HEK293 (cell line): ENCODE data around the gene SLC25A12.

Experiments used
- PRDM1 ChIP-seq: fragments of 450-650 bp; formaldehyde crosslinking; IDR thresholded peaks from 2 replicates; pipeline ENCODE4; 2016; ENCODE audit warnings: missing biosample characterization, missing genetic modification characterization
- SCRT1 ChIP-seq: fragments of 450-650 bp; formaldehyde crosslinking; IDR thresholded peaks from 2 replicates; pipeline ENCODE4 v1.5.1; 2016; ENCODE audit warnings: missing biosample characterization, missing genetic modification characterization, borderline replicate concordance
- YY1 ChIP-seq: fragments of 450-650 bp; formaldehyde crosslinking; IDR thresholded peaks from 2 replicates; pipeline ENCODE4 v1.5.1; 2018; ENCODE audit warnings: missing biosample characterization, missing genetic modification characterization
- ZNF169 ChIP-seq: fragments of 450-650 bp; formaldehyde crosslinking; IDR thresholded peaks from 2 replicates; pipeline ENCODE4 v1.5.1; 2016; ENCODE audit warnings: missing biosample characterization, missing genetic modification characterization
- ZNF302 ChIP-seq: fragments of 450-650 bp; formaldehyde crosslinking; IDR thresholded peaks from 2 replicates; pipeline ENCODE4 v1.5.1; 2016; ENCODE audit warnings: missing biosample characterization, missing genetic modification characterization, low read depth
- ZNF423 ChIP-seq: fragments of 450-650 bp; formaldehyde crosslinking; IDR thresholded peaks from 2 replicates; pipeline ENCODE4 v1.5.1; 2016; ENCODE audit warnings: missing biosample characterization, missing genetic modification characterization
- TF ChIP-seq, protein P1 (sequence below): fragments of 450-650 bp; formaldehyde crosslinking; IDR thresholded peaks from 2 replicates; pipeline ENCODE4 v1.5.1; 2016; ENCODE audit warnings: missing biosample characterization, missing genetic modification characterization
- TF ChIP-seq, protein P2 (sequence below): fragments of 450-650 bp; formaldehyde crosslinking; IDR thresholded peaks from 2 replicates; pipeline ENCODE4 v1.5.1; 2016; ENCODE audit warnings: missing biosample characterization, missing genetic modification characterization

DNA sequence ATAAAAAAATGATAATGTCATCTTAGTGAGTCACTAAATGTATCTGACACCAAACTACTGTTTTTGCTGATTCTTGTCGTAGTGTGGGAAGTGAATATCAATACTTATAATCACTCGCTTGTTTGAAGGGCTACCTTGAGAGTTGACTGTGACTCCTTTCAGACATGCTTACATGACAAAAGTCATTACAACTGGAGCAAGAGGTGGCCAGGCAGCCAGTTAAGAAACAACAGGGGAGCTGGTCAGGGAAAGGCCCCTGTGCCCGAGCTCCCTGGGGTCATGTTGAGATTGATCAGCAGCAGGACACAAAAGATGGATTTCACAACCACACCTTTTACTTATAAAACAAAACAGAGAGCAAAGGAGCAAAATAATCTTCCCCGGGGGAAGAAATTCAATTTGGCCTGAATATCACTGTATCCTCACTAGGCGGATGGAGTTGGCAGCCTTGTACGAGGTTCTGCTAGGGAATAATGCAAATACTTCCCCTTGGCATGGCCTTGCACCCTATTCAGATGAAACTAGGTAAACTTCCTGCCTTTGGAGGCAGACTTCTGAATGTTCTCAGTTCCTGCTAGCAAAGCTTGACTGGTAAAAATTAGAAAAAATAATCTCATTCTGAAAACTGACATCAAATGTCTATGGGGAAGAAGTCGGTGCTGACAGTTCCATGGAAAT, 105.6 kb downstream of the SLC25A12 start:
- TF ChIP-seq, protein P1, sequence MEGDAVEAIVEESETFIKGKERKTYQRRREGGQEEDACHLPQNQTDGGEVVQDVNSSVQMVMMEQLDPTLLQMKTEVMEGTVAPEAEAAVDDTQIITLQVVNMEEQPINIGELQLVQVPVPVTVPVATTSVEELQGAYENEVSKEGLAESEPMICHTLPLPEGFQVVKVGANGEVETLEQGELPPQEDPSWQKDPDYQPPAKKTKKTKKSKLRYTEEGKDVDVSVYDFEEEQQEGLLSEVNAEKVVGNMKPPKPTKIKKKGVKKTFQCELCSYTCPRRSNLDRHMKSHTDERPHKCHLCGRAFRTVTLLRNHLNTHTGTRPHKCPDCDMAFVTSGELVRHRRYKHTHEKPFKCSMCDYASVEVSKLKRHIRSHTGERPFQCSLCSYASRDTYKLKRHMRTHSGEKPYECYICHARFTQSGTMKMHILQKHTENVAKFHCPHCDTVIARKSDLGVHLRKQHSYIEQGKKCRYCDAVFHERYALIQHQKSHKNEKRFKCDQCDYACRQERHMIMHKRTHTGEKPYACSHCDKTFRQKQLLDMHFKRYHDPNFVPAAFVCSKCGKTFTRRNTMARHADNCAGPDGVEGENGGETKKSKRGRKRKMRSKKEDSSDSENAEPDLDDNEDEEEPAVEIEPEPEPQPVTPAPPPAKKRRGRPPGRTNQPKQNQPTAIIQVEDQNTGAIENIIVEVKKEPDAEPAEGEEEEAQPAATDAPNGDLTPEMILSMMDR (tag by site-specific recombination) = no peak
- TF ChIP-seq ZNF302 (tag by site-specific recombination) (no peak), ZNF423 (tag by site-specific recombination) (no peak), PRDM1 (tag by site-specific recombination) (no peak), YY1 (tag by site-specific recombination) (no peak), ZNF169 (tag by site-specific recombination) (no peak), SCRT1 (tag by site-specific recombination) (no peak)
- TF ChIP-seq, protein P2, sequence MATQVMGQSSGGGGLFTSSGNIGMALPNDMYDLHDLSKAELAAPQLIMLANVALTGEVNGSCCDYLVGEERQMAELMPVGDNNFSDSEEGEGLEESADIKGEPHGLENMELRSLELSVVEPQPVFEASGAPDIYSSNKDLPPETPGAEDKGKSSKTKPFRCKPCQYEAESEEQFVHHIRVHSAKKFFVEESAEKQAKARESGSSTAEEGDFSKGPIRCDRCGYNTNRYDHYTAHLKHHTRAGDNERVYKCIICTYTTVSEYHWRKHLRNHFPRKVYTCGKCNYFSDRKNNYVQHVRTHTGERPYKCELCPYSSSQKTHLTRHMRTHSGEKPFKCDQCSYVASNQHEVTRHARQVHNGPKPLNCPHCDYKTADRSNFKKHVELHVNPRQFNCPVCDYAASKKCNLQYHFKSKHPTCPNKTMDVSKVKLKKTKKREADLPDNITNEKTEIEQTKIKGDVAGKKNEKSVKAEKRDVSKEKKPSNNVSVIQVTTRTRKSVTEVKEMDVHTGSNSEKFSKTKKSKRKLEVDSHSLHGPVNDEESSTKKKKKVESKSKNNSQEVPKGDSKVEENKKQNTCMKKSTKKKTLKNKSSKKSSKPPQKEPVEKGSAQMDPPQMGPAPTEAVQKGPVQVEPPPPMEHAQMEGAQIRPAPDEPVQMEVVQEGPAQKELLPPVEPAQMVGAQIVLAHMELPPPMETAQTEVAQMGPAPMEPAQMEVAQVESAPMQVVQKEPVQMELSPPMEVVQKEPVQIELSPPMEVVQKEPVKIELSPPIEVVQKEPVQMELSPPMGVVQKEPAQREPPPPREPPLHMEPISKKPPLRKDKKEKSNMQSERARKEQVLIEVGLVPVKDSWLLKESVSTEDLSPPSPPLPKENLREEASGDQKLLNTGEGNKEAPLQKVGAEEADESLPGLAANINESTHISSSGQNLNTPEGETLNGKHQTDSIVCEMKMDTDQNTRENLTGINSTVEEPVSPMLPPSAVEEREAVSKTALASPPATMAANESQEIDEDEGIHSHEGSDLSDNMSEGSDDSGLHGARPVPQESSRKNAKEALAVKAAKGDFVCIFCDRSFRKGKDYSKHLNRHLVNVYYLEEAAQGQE (tag by site-specific recombination) = no peak
